Endodermal cell (in vitro differentiated cells): ENCODE measurements around the gene AMH. TPM values are rescaled to one million over a fixed set of nuclear protein-coding genes. Genes with fewer than 3 reads are reported as not detected.
A peak's percentile ranks its signal among the peaks of the same experiment; 100 is the strongest.
"Not testable (repeated sequence)": the region's sequence is repeated elsewhere in the genome, so short reads cannot be mapped to it uniquely, and the experiment has no call there.

Experiments
- DNase-seq: peaks from one replicate; pipeline ENCODE4 v3.0.0-alpha.2; 2017
- H3K27ac ChIP-seq: 2 replicates; pipeline ENCODE4 v1.5.1; 2013; ENCODE audit warnings: mild to moderate bottlenecking, low read depth, low read length, moderate library complexity
- H3K27me3 ChIP-seq: 2 replicates; pipeline ENCODE4 v1.6.1; 2013; ENCODE audit warnings: mild to moderate bottlenecking, low read length, moderate library complexity; ENCODE audit not compliant: insufficient read depth, control insufficient read depth, poor library complexity, severe bottlenecking
- H3K36me3 ChIP-seq: 2 replicates; pipeline ENCODE4 v1.7.0; 2013; ENCODE audit warnings: mild to moderate bottlenecking, low read length, moderate library complexity; ENCODE audit not compliant: control insufficient read depth, insufficient read depth
- H3K4me1 ChIP-seq: one replicate; pipeline ENCODE4 v1.7.0; 2013; ENCODE audit warnings: low read length; ENCODE audit not compliant: control insufficient read depth, insufficient read depth
- H3K4me3 ChIP-seq: 2 replicates; pipeline ENCODE4 v1.5.1; 2013; ENCODE audit warnings: mild to moderate bottlenecking, low read length, moderate library complexity
- H3K9ac ChIP-seq: 2 replicates; pipeline ENCODE4 v1.6.1; 2013; ENCODE audit warnings: mild to moderate bottlenecking, low read length, moderate library complexity; ENCODE audit not compliant: poor library complexity, severe bottlenecking; ENCODE audit errors: extremely low read depth
- H3K9me3 ChIP-seq: 2 replicates; pipeline ENCODE4 v1.6.1; 2013; ENCODE audit warnings: mild to moderate bottlenecking, low read length, moderate library complexity; ENCODE audit not compliant: control insufficient read depth
- H3K27ac Mint-ChIP-seq: 2 replicates; pipeline ENCODE4 v1.8.0; 2020; ENCODE audit warnings: mixed read lengths
- H3K27me3 Mint-ChIP-seq: 2 replicates; pipeline ENCODE4 v1.8.0; 2021; ENCODE audit warnings: mild to moderate bottlenecking, mixed read lengths; ENCODE audit not compliant: insufficient read depth
- H3K36me3 Mint-ChIP-seq: 2 replicates; pipeline ENCODE4 v1.8.0; 2020; ENCODE audit warnings: low read depth, mixed read lengths
- H3K4me1 Mint-ChIP-seq: 2 replicates; pipeline ENCODE4 v1.8.0; 2020; ENCODE audit warnings: mixed read lengths
- H3K4me3 Mint-ChIP-seq: 2 replicates; pipeline ENCODE4 v1.8.0; 2020; ENCODE audit warnings: mild to moderate bottlenecking, moderate library complexity, mixed read lengths
- H3K9me3 Mint-ChIP-seq: 2 replicates; pipeline ENCODE4 v1.8.0; 2020; ENCODE audit warnings: mild to moderate bottlenecking, mixed read lengths
- CTCF ChIP-seq: fragments of 200-600 bp; sonication (generic); conservative IDR thresholded peaks from 2 replicates; pipeline ENCODE4 v1.5.0; 2021; ENCODE audit warnings: antibody characterized with exemption, mild to moderate bottlenecking
- WGBS, 2 experiments: methylation state at CpG; one replicate each; pipeline versions ENCODE4 v1.1.5 to v1.1.7; 2013; ENCODE audit warnings: missing lambda C conversion rate in 2 of 2, mixed read lengths in 1 of 2; ENCODE audit not compliant: insufficient coverage in 1 of 2, insufficient read length in 1 of 2; 5-methylcytosine and 5-hydroxymethylcytosine counted together
- total RNA-seq, 2 donors: library from RNA; stranded (reverse); fragmentation: NEBNext Ultra II Directional in 1 of 2; extraction: Animal tissue kit (Norgen Biotek cat#: 25700) in 1 of 2; gene quantifications; 2 replicates in 1 of 2; 3 replicates in 1 of 2; pipeline ENCODE4 v1.2.1, GENCODE V29; 2021

The AMH gene
- total RNA-seq, 2 donors from 2014 or later, result 20.5 to 35.1 TPM

DNA sequence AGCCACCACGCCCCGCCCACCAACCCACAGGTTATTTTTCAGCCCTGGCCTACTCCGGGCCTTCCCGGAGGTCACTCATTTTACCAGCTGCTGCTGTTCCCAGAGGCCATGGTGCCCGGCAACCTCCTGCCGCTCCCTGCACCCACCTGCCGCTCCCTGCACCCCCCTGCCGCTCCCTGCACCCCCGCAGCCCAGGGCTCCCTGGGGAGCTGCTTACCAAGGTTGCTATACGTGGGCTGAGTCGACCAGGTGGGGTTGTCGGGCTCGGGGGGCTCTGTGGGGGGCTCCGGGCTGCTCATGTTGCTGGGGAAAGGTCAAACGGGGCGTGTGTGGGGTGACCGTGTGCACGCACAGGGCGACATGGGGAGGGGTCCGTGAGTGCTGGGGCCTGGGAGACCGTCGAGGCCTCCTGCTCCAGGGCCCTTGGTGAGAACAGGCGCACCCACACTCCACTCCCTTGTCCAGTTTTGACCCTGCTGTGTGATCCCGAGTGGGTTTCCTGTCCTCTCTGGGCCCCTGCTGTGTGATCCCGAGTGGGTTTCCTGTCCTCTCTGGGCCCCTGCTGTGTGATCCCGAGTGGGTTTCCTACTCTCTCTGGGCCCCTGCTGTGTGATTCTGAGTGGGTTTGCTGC, 31.6 kb downstream of the AMH start:
- Histone ChIP-seq H3K4me1 (no peaks in the 10 kb centered on the region), H3K36me3 (no peaks in the 10 kb centered on the region), H3K4me3 (no peak overlapping the region), H3K9me3 (no peaks in the 10 kb centered on the region), H3K27ac (no peak overlapping the region), H3K27me3 (peaks cover 26% of the 10 kb centered on the region), H3K9ac (no peak overlapping the region)
- no peaks in the 10 kb centered on the region for H3K4me1 Mint-ChIP-seq
- WGBS, 2 experiments, result 83 to 89% methylated on average over 19 to 25 of the region's 26 CpGs
- TF ChIP-seq CTCF, result no peak
- no peak overlapping the region for H3K27ac Mint-ChIP-seq
- no peaks in the 10 kb centered on the region for H3K36me3 Mint-ChIP-seq
- DNase-seq, result no peak
- H3K27me3 Mint-ChIP-seq, result peaks cover 31% of the 10 kb centered on the region
- no peaks in the 10 kb centered on the region for H3K9me3 Mint-ChIP-seq
- H3K4me3 Mint-ChIP-seq, result no peak overlapping the region

DNA sequence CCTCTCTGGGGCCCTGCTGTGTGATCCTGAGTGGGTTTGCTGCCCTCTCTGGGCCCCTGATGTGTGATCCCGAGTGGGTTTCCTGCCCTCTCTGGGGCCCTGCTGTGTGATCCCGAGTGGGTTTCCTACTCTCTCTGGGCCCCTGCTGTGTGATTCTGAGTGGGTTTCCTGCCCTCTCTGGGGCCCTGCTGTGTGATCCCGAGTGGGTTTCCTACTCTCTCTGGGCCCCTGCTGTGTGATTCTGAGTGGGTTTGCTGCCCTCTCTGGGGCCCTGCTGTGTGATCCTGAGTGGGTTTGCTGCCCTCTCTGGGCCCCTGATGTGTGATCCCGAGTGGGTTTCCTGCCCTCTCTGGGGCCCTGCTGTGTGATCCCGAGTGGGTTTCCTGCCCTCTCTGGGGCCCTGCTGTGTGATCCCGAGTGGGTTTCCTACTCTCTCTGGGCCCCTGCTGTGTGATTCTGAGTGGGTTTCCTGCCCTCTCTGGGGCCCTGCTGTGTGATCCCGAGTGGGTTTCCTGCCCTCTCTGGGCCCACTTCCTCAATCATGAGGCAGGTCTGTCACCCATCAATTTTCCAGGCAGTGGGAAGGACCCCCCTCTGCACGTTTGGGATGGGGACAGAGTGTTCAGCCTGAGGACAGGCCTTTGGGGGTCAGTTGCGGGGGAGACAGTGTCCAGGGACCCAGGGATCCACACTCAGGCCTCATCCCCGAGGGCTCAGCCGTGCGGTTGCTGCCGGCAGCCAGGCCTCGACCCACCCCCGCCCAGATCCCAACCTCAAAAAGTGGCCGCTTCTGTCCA, 32.3 kb downstream of the AMH start:
- not testable (repeated sequence) for DNase-seq, H3K27ac Mint-ChIP-seq, H3K27ac ChIP-seq, H3K4me1 Mint-ChIP-seq, H3K36me3 Mint-ChIP-seq, H3K4me1 ChIP-seq, H3K4me3 ChIP-seq, H3K36me3 ChIP-seq, H3K9me3 ChIP-seq, H3K9me3 Mint-ChIP-seq, H3K9ac ChIP-seq
- 33 to 40% methylated on average over 3 to 12 of the region's 16 CpGs for WGBS, 2 experiments
- peak overlapping the region; percentile 47 for H3K4me3 Mint-ChIP-seq
- H3K27me3 ChIP-seq, result peaks cover 33% of the 10 kb centered on the region
- H3K27me3 Mint-ChIP-seq, result peaks cover 38% of the 10 kb centered on the region

GRCh38 chr19:2282062-2282861, 33.1 kb downstream of the AMH start, which contains the start of gene PEAK3:
Gene PEAK3, minus strand, starts transcription at chr19:2282175. Its CDS starts 1,244 bp downstream, at chr19:2280931.
- no peak for TF ChIP-seq CTCF
- Histone ChIP-seq H3K9me3 (no peaks in the 10 kb centered on the region), H3K27ac (no peak within 1 kb of the TSS), H3K4me3 (no peak within 1 kb of the TSS), H3K4me1 (no peaks in the 10 kb centered on the region), H3K36me3 (no peaks in the 10 kb centered on the region), H3K27me3 (peaks cover 41% of the 10 kb centered on the region), H3K9ac (no peak within 1 kb of the TSS)
- H3K4me3 Mint-ChIP-seq, result peak within 1 kb of the TSS; percentile 47
- 13 to 18% methylated on average over 16 to 38 of the region's 41 CpGs for WGBS, 2 experiments
- peaks cover 46% of the 10 kb centered on the region for H3K27me3 Mint-ChIP-seq
- no peaks in the 10 kb centered on the region for H3K36me3 Mint-ChIP-seq
- H3K9me3 Mint-ChIP-seq, result no peaks in the 10 kb centered on the region
- H3K27ac Mint-ChIP-seq, result no peak within 1 kb of the TSS
- DNase-seq, result peak; percentile 86
- H3K4me1 Mint-ChIP-seq, result no peaks in the 10 kb centered on the region
